NCI-H2029 treated with DMSO at 0.1 percent for 48 hours (cell line): ENCODE measurements around the gene EEF1AKMT3.
"Not testable (repeated sequence)": the region's sequence is repeated elsewhere in the genome, so short reads cannot be mapped to it uniquely, and the experiment has no call there.

Experiments
- DNase-seq: peaks from one replicate; lab custom pipeline; 2025; lab: John Stamatoyannopoulos, UW

EEF1AKMT3 gene

DNA sequence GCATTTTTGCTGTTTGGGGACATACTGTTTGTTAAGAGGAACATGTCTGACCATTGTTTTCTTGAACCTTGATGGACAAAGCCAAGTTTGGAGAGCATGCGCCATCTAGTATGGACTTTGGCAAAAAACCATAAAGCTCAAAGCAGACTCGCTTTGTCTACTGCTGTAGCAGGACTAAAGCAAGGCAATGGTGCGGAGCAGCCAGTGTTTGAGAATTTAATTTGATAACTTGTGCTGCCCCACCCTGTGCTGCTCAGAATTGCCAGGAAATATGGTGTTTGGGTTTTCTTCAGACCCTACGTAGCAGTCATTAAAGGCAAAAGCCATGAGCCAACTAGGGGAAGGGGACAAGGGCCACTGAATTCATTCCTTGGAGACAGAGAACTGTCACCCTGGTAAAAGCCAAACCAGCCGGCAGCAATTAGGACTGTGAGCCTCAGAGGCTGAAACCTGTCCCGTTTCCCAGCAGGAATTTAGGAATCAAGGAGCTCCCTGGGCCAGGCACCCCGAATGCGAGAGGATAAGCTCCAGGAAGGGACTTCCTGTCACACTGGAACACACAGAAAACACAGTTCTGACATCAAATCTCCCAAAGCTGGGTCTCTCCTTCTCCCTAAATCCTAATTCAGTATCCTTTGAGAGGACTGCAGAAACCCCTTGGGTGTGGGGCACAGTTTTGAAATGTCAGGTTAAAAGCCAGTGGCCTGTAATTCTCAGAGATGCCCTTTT is 45.0 kb downstream of the EEF1AKMT3 start:
- no peak for DNase-seq

DNA sequence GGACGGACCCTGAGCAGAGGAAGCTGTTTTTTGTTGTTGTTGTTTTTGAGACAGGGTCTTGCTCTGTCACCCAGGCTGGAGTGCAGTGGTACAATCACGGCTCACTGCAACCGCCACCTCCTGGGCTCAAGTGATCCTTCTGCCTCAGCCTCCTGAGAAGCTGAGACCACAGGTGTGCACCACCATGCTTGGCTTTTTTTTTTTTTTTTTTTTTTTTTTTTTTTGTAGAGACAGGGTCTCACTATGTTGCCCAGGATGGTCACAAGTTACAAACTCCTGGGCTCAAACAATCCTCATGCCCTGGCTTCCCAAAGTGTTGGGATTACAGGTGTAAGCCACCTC is 45.5 kb downstream of the EEF1AKMT3 start:
- DNase-seq, result not testable (repeated sequence)

GRCh38 chr12:57820119-57820518 is 47.7 kb downstream of the EEF1AKMT3 start:
- not testable (repeated sequence) for DNase-seq

DNA sequence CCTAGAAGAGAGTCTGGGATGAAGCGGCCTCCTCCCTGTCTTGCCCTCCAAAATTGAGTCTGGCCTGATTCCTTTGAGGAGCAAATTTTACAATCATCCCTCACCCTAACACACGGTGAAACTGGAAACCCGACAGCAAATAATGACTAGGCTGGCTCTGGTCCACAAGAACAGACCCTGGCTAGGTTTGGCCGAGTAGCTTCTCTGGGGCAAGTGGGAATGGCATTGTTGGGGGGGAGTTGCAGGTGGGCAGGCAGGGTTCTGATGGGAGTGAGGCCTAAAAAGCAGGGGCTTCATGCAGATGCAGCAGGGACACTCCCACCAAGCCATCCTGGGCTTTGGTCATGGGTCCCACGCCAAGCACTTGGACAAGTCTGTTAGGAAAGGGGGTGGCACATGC is 48.6 kb downstream of the EEF1AKMT3 start:
- DNase-seq, result not testable (repeated sequence)

DNA sequence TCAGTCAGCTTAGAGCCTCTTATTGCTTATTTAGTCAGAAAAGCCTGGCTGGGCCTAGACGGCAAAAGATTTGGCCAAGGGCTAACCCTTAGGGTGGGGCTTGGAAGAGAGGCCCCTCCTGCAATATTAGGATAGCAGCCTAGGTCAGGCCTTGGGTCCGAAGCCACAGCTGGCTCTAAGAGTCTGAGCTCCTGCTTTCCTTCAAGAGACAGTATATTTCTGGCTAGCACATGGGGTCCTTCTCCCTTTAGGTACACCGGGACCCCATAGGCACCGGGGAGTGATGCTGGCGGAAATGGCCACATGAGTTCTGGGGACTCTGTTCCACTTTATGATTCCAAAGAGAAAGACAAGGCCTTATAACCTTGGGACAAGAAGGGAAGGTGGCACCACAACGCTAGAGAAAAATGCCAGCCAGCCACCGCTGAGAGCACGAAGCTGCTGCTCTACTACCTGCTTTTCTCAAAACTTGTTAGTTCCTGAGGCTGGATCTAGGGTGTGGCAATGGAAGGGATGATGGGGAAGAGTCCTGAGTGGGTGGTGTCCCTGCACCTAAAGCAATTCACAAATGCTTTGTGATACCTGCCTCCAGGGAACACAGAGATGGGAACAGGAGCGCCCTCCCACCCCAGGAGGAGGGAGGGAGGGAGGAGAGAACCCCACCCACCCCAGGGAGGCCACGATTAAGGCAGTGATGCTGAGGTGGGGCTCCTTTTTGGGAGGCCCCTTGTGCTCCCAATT is 49.2 kb downstream of the EEF1AKMT3 start:
- DNase-seq, result no peak

GRCh38 chr12:57822392-57823130 is 50.1 kb downstream of the EEF1AKMT3 start:
- no peak for DNase-seq

GRCh38 chr12:57823131-57823907 is 50.9 kb downstream of the EEF1AKMT3 start:
- DNase-seq, result no peak

- DNase-seq, result no peak
Observed at GRCh38 chr12:57823908-57824640, 51.7 kb downstream of the EEF1AKMT3 start.

DNA sequence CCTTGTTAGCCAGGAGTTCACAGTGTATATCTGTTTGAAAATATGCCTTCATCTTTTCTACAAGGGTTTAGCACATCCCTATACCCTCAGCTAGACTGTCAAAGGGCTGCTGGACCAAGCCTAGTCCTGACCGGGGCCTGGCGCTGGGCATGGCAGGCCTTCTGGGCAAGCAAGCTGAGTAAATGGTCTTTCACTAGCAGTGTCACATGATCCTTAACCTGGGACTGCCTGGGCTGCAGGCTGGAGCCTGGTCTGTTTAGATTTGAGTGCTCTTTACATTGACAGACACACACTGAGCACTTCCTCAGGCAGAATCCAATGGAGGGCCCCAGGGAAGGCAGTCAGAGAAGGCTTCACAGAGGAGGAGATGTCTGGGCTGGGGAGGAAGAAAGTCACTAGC is 53.0 kb downstream of the EEF1AKMT3 start:
- no peak for DNase-seq

GRCh38 chr12:57826400-57826799 is 54.0 kb downstream of the EEF1AKMT3 start:
- DNase-seq, result no peak

- no peak for DNase-seq
Observed at GRCh38 chr12:57826966-57827365, 54.6 kb downstream of the EEF1AKMT3 start.

DNA sequence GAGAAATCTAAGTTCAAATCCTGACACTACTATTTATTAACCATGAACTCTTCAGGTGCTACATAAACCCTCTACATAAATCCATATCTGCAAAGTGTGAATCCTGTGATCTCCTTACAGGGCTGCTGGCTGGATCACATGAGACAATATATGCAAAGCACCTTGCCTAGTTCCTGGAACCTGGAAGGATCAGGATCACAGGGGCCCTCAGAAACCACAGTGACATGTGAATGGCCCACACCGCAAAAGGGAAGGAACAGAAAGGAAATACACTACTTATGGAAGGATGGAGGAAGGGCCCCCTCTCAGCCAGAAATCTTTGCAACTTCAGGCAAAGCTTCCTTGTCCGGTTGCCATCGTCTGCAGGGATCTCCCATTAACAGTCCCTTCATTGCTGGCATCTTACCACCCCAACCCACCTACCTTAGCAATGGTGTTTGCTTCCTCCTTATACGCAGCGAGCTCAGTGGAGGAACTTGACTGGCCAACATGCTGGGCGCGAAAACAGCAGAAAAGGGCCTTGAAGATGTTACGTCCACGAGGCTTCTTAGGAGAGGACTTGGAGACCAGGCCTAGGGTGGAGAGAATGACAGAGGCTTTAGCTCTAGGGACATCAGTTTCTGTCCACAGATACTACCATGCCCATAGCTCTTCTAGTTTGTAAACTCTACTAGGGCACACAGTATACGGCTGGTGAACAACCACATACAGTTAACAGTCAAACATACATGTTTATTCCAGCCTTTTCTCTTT is 56.8 kb downstream of the EEF1AKMT3 start:
- DNase-seq, result no peak

- no peak for DNase-seq
Observed at GRCh38 chr12:57830393-57830792, 58.0 kb downstream of the EEF1AKMT3 start.
